Measurements from ENCODE around the gene TPRG1. TPM values are rescaled to one million over a fixed set of nuclear protein-coding genes. Genes with fewer than 3 reads are reported as not detected.

Gene TPRG1
- total RNA-seq = 11.2 and 13.6 TPM in 2 replicates

- H3K9me3 Mint-ChIP-seq = no peaks in the 10 kb centered on the region
- H3K4me1 Mint-ChIP-seq (ENCODE audit: low read depth) = peaks cover 15% of the 10 kb centered on the region
- H3K36me3 Mint-ChIP-seq (ENCODE audit: low read depth) = no peaks in the 10 kb centered on the region
- intact Hi-C loops (cut with micrococcal nuclease) = no loop called here
- no peak within 1 kb of the TSS for H3K27ac Mint-ChIP-seq
- no peak within 1 kb of the TSS for H3K4me3 Mint-ChIP-seq
- no peaks in the 10 kb centered on the region for H3K27me3 Mint-ChIP-seq (ENCODE audit: insufficient read depth)
- no peak for DNase-seq (ENCODE audit: low spot score)
Observed at GRCh38 chr3:189171707-189172106, at the start of gene TPRG1. Gene TPRG1, plus strand, starts transcription at chr3:189171971. Its CDS starts 35,414 bp downstream, at chr3:189207385.

GRCh38 chr3:189122110-189122509 is 49.7 kb upstream of the TPRG1 start:
- intact Hi-C loops (cut with micrococcal nuclease) = loop anchor here (1.0 kb wide), 1 partner anchor 10 kb away; no protein-coding TSS in a partner anchor
- Mint-ChIP-seq H3K27ac (no peak overlapping the region), H3K36me3 (ENCODE audit: low read depth) (peaks cover 6% of the 10 kb centered on the region), H3K4me3 (no peak overlapping the region), H3K27me3 (ENCODE audit: insufficient read depth) (peaks cover 2% of the 10 kb centered on the region), H3K9me3 (peaks cover 43% of the 10 kb centered on the region), H3K4me1 (ENCODE audit: low read depth) (peaks cover 5% of the 10 kb centered on the region)
- no peak for DNase-seq (ENCODE audit: low spot score)

GRCh38 chr3:189122526-189123205 is 49.1 kb upstream of the TPRG1 start:
- intact Hi-C loops (cut with micrococcal nuclease) = loop anchor here (1.0 kb wide), 1 partner anchor 10 kb away; no protein-coding TSS in a partner anchor
- H3K36me3 Mint-ChIP-seq (ENCODE audit: low read depth) = peaks cover 10% of the 10 kb centered on the region
- no peak overlapping the region for H3K4me3 Mint-ChIP-seq
- peaks cover 42% of the 10 kb centered on the region for H3K9me3 Mint-ChIP-seq
- peaks cover 2% of the 10 kb centered on the region for H3K27me3 Mint-ChIP-seq (ENCODE audit: insufficient read depth)
- peaks cover 5% of the 10 kb centered on the region for H3K4me1 Mint-ChIP-seq (ENCODE audit: low read depth)
- no peak for DNase-seq (ENCODE audit: low spot score)
- no peak overlapping the region for H3K27ac Mint-ChIP-seq

GRCh38 chr3:189123595-189124387 is 48.0 kb upstream of the TPRG1 start:
- Mint-ChIP-seq H3K4me3 (no peak overlapping the region), H3K27ac (no peak overlapping the region), H3K9me3 (peaks cover 30% of the 10 kb centered on the region), H3K4me1 (ENCODE audit: low read depth) (peaks cover 5% of the 10 kb centered on the region), H3K36me3 (ENCODE audit: low read depth) (peaks cover 4% of the 10 kb centered on the region), H3K27me3 (ENCODE audit: insufficient read depth) (peaks cover 2% of the 10 kb centered on the region)
- intact Hi-C loops (cut with micrococcal nuclease) = no loop called here
- no peak for DNase-seq (ENCODE audit: low spot score)

GRCh38 chr3:189132231-189132671 is 39.5 kb upstream of the TPRG1 start:
- no peaks in the 10 kb centered on the region for H3K27me3 Mint-ChIP-seq (ENCODE audit: insufficient read depth)
- peak; percentile 75 for DNase-seq (ENCODE audit: low spot score)
- H3K4me3 Mint-ChIP-seq = peak overlapping the region; percentile 69
- peaks cover 16% of the 10 kb centered on the region for H3K36me3 Mint-ChIP-seq (ENCODE audit: low read depth)
- intact Hi-C loops (cut with micrococcal nuclease) = loop anchor here (1.0 to 5.0 kb wide), 12 partner anchors 10 to 1765 kb away; partner anchors contain the start of gene RTP4
- peaks cover 23% of the 10 kb centered on the region for H3K9me3 Mint-ChIP-seq
- H3K27ac Mint-ChIP-seq = peak overlapping the region; percentile 76
- peaks cover 28% of the 10 kb centered on the region for H3K4me1 Mint-ChIP-seq (ENCODE audit: low read depth)

GRCh38 chr3:189132839-189133238 is 38.9 kb upstream of the TPRG1 start:
- no peak for DNase-seq (ENCODE audit: low spot score)
- intact Hi-C loops (cut with micrococcal nuclease) = loop anchor here (1.0 to 5.0 kb wide), 12 partner anchors 11 to 1766 kb away; partner anchors contain the start of gene RTP4
- Mint-ChIP-seq H3K36me3 (ENCODE audit: low read depth) (peaks cover 13% of the 10 kb centered on the region), H3K4me3 (peak overlapping the region; percentile 25), H3K27ac (peak overlapping the region; percentile 76), H3K27me3 (ENCODE audit: insufficient read depth) (no peaks in the 10 kb centered on the region), H3K4me1 (ENCODE audit: low read depth) (peaks cover 31% of the 10 kb centered on the region), H3K9me3 (peaks cover 23% of the 10 kb centered on the region)

- Mint-ChIP-seq H3K27me3 (ENCODE audit: insufficient read depth) (no peaks in the 10 kb centered on the region), H3K27ac (no peak overlapping the region), H3K4me1 (ENCODE audit: low read depth) (peaks cover 40% of the 10 kb centered on the region), H3K4me3 (no peak overlapping the region), H3K9me3 (peaks cover 23% of the 10 kb centered on the region), H3K36me3 (ENCODE audit: low read depth) (peaks cover 17% of the 10 kb centered on the region)
- DNase-seq (ENCODE audit: low spot score) = no peak
- intact Hi-C loops (cut with micrococcal nuclease) = loop anchor here (5.0 kb wide), 3 partner anchors 189 to 1766 kb away; partner anchors contain the start of gene RTP4
Observed at GRCh38 chr3:189133768-189134167, 38.0 kb upstream of the TPRG1 start.

- H3K4me3 Mint-ChIP-seq = no peak overlapping the region
- H3K9me3 Mint-ChIP-seq = peaks cover 22% of the 10 kb centered on the region
- H3K27ac Mint-ChIP-seq = no peak overlapping the region
- intact Hi-C loops (cut with micrococcal nuclease) = no loop called here
- peaks cover 18% of the 10 kb centered on the region for H3K36me3 Mint-ChIP-seq (ENCODE audit: low read depth)
- no peak for DNase-seq (ENCODE audit: low spot score)
- peaks cover 43% of the 10 kb centered on the region for H3K4me1 Mint-ChIP-seq (ENCODE audit: low read depth)
- no peaks in the 10 kb centered on the region for H3K27me3 Mint-ChIP-seq (ENCODE audit: insufficient read depth)
Observed at GRCh38 chr3:189137416-189137815, 34.4 kb upstream of the TPRG1 start.

- Mint-ChIP-seq H3K9me3 (peaks cover 10% of the 10 kb centered on the region), H3K27ac (no peak overlapping the region), H3K4me3 (no peak overlapping the region), H3K36me3 (ENCODE audit: low read depth) (peaks cover 9% of the 10 kb centered on the region), H3K27me3 (ENCODE audit: insufficient read depth) (no peaks in the 10 kb centered on the region), H3K4me1 (ENCODE audit: low read depth) (peaks cover 42% of the 10 kb centered on the region)
- intact Hi-C loops (cut with micrococcal nuclease) = no loop called here
- DNase-seq (ENCODE audit: low spot score) = no peak
Observed at GRCh38 chr3:189138901-189139610, 32.7 kb upstream of the TPRG1 start.

GRCh38 chr3:189139611-189139940 is 32.2 kb upstream of the TPRG1 start:
- DNase-seq (ENCODE audit: low spot score) = no peak
- peaks cover 47% of the 10 kb centered on the region for H3K4me1 Mint-ChIP-seq (ENCODE audit: low read depth)
- H3K9me3 Mint-ChIP-seq = peaks cover 10% of the 10 kb centered on the region
- H3K4me3 Mint-ChIP-seq = no peak overlapping the region
- H3K36me3 Mint-ChIP-seq (ENCODE audit: low read depth) = peaks cover 9% of the 10 kb centered on the region
- intact Hi-C loops (cut with micrococcal nuclease) = no loop called here
- H3K27ac Mint-ChIP-seq = no peak overlapping the region
- H3K27me3 Mint-ChIP-seq (ENCODE audit: insufficient read depth) = no peaks in the 10 kb centered on the region

- Mint-ChIP-seq H3K4me3 (no peak overlapping the region), H3K27me3 (ENCODE audit: insufficient read depth) (peaks cover 6% of the 10 kb centered on the region), H3K9me3 (no peaks in the 10 kb centered on the region), H3K27ac (peak overlapping the region; percentile 16), H3K4me1 (ENCODE audit: low read depth) (peaks cover 59% of the 10 kb centered on the region), H3K36me3 (ENCODE audit: low read depth) (peaks cover 5% of the 10 kb centered on the region)
- intact Hi-C loops (cut with micrococcal nuclease) = loop anchor here (1.0 kb wide), 1 partner anchor 103 kb away; no protein-coding TSS in a partner anchor
- DNase-seq (ENCODE audit: low spot score) = no peak
Observed at GRCh38 chr3:189142527-189142926, 29.2 kb upstream of the TPRG1 start.

- Mint-ChIP-seq H3K36me3 (ENCODE audit: low read depth) (peaks cover 3% of the 10 kb centered on the region), H3K27ac (no peak overlapping the region), H3K4me3 (no peak overlapping the region), H3K27me3 (ENCODE audit: insufficient read depth) (peaks cover 6% of the 10 kb centered on the region), H3K4me1 (ENCODE audit: low read depth) (peaks cover 60% of the 10 kb centered on the region), H3K9me3 (no peaks in the 10 kb centered on the region)
- intact Hi-C loops (cut with micrococcal nuclease) = no loop called here
- no peak for DNase-seq (ENCODE audit: low spot score)
Observed at GRCh38 chr3:189143321-189143720, 28.4 kb upstream of the TPRG1 start.
